AG20443 (cell line): ENCODE data around the gene ZBTB5.
"Not testable (repeated sequence)": the region's sequence is repeated elsewhere in the genome, so short reads cannot be mapped to it uniquely, and the experiment has no call there.

ENCODE experiments used
- DNase-seq: peaks from one replicate; pipeline ENCODE4 v3.0.0; 2012; ENCODE audit warnings: low spot score, mixed read lengths

Gene ZBTB5

DNA sequence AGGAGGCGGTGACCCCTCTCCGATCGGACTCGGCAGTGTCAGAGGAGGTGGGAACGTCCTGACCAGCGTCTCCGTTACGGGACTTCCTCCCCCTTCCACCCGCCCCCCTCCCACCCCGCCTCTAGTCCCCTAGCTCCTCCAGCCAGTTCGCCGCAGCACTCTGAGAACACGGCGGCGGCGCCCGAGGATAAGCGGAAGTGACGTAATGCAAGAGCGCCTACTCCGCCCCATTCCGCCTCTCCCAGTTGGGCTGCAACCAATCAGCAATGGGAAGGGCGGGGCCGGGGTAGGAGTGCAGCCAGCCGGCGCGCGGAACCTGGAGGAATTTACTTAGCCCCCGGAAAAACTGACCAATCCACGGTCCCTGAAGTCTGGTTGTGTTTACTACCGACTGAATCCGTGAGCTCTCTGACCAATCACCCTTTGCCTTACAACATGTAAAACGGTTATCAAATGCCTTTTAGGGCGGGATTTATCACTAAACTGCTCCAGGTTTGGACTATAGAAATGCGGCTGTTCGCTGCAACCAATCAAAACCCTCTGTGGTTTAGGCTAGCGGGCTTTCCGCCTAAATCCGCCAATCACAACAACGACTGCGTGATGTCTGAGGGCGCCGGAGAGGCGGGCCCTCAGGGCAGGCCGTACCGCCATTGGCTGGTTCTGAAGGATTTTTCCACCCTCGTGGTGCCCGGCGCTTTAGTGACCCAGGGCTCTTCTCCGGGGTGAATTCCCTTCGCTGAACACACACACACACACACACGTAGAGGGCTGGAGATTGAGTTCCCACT lies at the start of gene ZBTB5:
Gene ZBTB5 (minus strand): TSS at position 202 of the 788 bp plus-strand sequence. CDS start 22,899 bp downstream, outside the sequence.
- peak; percentile 97 for DNase-seq

DNA sequence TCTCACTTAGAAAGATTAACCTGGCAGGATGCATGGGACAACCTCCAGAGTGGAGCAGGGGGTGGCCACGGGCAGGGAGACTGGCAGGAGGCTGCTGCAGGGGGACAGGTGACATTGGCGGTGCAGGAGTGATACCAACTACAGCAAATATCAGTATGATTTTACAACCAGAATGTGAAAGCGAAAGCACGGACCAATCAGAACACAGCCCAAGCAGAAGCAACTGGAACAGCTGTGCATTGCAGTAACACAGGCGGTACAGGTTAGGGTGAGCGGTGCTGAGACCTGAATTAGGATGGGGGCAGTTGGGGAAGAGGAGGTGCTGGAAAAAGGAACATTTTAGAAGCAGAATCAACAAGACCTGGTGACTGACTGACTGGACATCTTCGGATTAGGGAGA lies 49.7 kb upstream of the ZBTB5 start:
- no peak for DNase-seq

GRCh38 chr9:37514415-37514814 lies 49.2 kb upstream of the ZBTB5 start:
- DNase-seq = not testable (repeated sequence)

DNA sequence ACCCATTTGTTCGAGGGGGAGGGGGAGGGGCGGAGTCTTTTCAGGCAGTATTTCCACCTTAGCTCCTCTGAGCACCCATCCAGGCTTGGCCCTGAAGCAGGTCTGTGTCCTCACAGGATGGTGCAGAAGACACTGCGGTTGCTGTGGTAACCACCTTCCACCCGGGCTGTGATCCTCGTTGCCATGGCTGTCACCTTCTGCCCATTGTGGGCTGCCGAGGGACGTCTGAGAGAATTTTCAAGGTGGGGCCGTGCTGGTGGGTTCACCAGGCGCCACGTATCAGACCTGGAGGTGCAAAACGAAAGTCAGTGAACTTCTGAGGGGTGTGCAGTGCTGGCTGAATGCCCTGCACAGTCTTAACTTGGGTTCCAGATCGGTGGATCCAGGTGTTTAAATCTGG lies 47.2 kb upstream of the ZBTB5 start:
- no peak for DNase-seq

GRCh38 chr9:37511016-37512010 lies 46.1 kb upstream of the ZBTB5 start:
- no peak for DNase-seq

GRCh38 chr9:37510053-37510452 lies 44.8 kb upstream of the ZBTB5 start:
- not testable (repeated sequence) for DNase-seq

GRCh38 chr9:37509536-37509935 lies 44.3 kb upstream of the ZBTB5 start:
- DNase-seq = no peak

DNA sequence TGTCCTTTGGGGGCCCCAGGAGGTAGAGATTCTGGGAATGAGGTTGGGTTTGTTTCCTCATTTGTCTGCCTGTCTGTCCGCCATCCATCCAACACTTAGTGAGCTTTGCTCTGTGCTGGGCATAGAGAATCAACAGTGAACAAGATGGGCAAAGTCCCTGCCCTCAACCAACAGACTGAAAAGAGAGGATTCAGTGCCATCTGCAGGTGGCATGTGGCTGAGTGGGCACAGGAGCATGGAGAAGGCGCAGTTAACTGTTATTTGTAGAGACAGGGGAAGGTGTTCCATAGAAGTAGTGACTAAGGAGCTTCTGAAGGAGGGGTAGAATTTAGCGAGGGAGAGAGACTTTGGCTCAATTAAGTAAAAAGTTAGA lies 43.6 kb upstream of the ZBTB5 start:
- DNase-seq = no peak

DNA sequence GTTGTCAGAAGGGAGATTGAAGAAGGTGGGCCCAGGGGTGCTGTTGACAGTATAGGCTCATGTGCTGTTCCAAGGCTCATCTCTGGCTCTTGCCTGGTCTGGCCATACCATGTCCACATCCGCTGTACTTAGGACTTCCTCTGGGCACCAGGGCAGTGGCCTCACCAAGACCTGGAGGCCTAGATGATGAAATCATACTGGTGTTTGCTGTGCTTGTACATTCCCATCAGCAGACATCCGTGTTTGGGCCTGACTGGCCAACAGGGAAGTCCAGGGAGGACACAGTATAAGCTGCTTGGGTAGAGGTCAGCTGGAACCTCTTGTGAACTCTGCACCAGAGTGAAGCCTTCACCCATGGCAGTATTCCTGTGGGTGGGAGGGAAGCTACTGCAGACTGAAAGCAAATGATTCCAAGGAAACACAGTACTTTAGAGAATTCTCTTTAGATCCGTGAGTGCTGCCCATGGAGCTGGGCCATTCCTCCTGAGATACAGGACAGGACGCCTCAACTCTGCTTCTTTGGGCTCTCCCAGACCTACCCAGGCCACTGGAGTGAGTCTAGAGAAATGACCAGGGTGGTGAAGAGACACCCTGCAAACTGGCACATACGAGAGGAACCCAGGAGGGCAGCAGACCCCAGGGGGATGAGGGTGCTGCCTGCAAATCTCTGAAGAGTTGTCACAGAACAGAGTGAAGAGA lies 43.0 kb upstream of the ZBTB5 start:
- DNase-seq = no peak

- DNase-seq = no peak
Observed at GRCh38 chr9:37507566-37508134, 42.4 kb upstream of the ZBTB5 start.

DNA sequence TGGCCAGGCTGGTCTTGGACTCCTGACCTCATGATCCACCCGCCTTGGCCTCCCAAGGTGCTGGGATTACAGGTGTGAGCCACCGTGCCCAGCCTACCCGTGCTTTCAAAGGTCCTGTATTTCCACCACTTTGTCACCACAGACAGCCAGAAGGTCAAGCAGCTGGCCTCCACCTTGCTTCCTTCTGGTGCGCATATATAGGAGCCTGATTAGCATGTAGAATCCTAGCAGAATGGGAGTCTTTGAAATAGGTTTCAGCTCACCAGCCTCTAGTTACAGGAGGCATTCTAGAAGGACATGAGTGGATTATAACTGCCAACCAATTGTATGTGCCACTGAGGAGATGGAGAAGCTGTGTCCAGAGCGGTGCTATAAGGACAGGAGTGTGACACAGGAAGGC lies 39.4 kb upstream of the ZBTB5 start:
- no peak for DNase-seq

GRCh38 chr9:37503736-37504135 lies 38.5 kb upstream of the ZBTB5 start:
- no peak for DNase-seq

DNA sequence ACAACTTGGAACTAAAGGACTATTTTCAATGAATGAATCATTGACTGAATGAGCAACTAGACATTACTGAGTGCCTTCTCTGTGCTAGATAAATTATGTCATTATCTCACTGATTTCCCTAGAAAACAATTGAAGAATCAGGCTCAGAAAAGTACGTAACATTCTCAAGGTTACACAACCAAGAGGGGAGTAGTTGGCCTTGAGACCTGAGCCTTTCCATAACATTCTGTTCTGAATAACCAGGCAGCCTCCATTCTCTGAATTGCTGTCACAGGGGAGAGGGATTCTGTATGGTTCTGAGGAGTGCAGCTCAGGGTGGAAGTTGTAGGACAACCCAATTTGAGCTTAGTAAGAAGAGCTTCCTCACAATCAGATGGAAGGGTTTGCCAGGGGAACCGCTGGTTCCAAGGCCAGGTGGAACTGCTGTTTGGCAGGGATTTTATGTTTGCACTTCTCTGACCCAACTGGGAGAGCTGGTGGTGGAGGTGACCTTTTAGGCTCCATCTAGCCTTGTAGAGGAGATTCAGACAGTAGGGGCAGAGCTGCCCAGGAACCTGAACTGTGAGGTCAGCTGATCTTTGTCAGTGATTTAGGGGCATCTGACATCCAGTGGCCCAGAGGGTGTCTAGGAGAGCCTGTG lies 36.8 kb upstream of the ZBTB5 start:
- DNase-seq = no peak

- DNase-seq = no peak
Observed at GRCh38 chr9:37499297-37499696, 34.0 kb upstream of the ZBTB5 start.

GRCh38 chr9:37498457-37498856 lies 33.2 kb upstream of the ZBTB5 start:
- no peak for DNase-seq

- no peak for DNase-seq
Observed at GRCh38 chr9:37497320-37497719, 32.1 kb upstream of the ZBTB5 start.

DNA sequence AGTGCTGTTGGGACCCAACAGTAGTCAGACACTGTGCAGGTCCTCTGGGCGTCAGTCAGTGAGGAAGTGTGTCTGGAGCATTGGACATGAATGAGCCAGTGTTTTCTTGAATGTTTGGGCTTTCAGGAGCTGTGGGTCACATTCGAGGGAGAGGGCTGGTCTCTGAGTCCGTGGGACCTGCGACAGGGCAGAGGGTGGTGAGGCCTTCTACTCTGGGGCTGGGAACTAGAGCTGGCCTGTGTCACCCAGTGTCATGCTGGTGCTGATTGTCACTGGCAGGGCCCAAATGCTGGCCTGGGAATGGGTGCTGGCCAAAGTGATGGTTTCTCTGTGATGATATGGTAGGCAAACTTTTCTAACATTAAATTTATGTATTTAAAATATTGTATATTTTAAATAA lies 30.8 kb upstream of the ZBTB5 start:
- no peak for DNase-seq

- no peak for DNase-seq
Observed at GRCh38 chr9:37495571-37495970, 30.3 kb upstream of the ZBTB5 start.

DNA sequence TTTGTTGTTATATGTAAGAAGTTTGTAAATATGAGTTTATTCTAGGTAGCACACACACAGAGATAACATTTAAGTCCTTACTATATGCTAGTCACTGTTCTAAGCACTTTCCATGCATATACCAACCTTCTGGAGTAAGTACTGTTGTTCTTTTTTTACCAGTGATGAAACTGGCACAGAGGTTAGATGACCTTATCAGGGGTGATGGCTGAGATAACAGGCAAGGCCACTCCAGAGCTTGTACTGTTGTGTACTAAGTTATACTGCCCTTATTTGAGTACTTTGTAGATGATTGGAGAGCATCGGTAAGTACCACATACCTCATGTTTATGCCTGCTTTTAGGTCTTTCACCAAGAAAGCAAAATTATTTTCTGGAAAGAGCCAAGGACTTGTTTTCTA lies 26.7 kb upstream of the ZBTB5 start:
- no peak for DNase-seq

GRCh38 chr9:37486616-37487548 lies 21.6 kb upstream of the ZBTB5 start:
- DNase-seq = peak; percentile 90
